GM12878 (cell line): Measurements from ENCODE around the gene POLR1A.

Experiments
- CTCF ChIP-seq, 3 experiments: IDR thresholded peaks in 2 of 3; conservative IDR thresholded peaks in 1 of 3; 2 replicates each; pipeline ENCODE4 v1.5.1; 2011; ENCODE audit warnings: low read depth in 3 of 3, low read length in 3 of 3, mild to moderate bottlenecking in 3 of 3, control low read depth in 2 of 3, moderate library complexity in 2 of 3, inconsistent platforms in 1 of 3, mixed read lengths in 1 of 3; ENCODE audit not compliant: control insufficient read depth in 2 of 3, insufficient read depth in 1 of 3; ENCODE audit errors: extremely low read depth in 1 of 3
- REST ChIP-seq: IDR thresholded peaks from 2 replicates; pipeline ENCODE4 v1.6.1; 2012; ENCODE audit warnings: mild to moderate bottlenecking, low read depth, low read length

GRCh38 chr2:86069783-86070339, 35.8 kb downstream of the POLR1A start:
- TF ChIP-seq CTCF (IDR thresholded peaks at IDR 0.05 in 2 of 3, conservative IDR thresholded peaks at IDR 0.05 in 1 of 3; ENCODE audit: control insufficient read depth in 2 of 3, extremely low read depth in 1 of 3, insufficient read depth in 1 of 3, low read depth in 3 of 3, low read length in 3 of 3) (no peak), REST (no peak)
